WTC11 (cell line): ENCODE results near the gene ALDH16A1.

Experiments used
- SP1 ChIP-seq: sonication (generic); formaldehyde crosslinking; conservative IDR thresholded peaks from 2 replicates; pipeline ENCODE4 v1.8.1; 2022; ENCODE audit warnings: missing genetic modification reagents
- TF ChIP-seq, protein P1 (sequence below): fragments of 200-600 bp; IDR thresholded peaks from 2 replicates; pipeline ENCODE4 v1.8.0; 2022; ENCODE audit warnings: antibody characterized with exemption
- TF ChIP-seq, protein P2 (sequence below): sonication (generic); formaldehyde crosslinking; IDR thresholded peaks from 2 replicates; pipeline ENCODE4 v1.8.0; 2022; ENCODE audit warnings: mild to moderate bottlenecking, missing genetic modification reagents

DNA sequence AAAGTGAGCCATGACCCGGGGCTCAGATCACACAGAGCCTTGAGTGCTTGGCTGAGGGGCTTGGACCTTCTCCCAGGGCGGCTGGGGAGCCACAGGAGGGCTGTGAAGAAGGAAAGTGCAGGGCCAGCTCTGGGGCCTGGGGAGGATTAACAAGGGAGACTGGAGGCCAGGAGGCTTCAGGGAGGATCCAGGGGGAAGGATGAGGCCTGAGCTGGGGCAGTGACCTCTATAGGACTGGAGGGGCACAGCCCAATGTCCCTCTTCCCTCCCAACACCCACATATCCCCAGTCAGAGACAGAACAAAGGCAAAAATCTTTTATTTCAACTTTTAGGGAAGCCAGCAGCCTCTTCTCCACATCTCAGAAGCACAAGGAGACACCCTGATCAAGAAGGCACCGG, 7.0 kb upstream of the ALDH16A1 start:
- TF ChIP-seq, protein P1, sequence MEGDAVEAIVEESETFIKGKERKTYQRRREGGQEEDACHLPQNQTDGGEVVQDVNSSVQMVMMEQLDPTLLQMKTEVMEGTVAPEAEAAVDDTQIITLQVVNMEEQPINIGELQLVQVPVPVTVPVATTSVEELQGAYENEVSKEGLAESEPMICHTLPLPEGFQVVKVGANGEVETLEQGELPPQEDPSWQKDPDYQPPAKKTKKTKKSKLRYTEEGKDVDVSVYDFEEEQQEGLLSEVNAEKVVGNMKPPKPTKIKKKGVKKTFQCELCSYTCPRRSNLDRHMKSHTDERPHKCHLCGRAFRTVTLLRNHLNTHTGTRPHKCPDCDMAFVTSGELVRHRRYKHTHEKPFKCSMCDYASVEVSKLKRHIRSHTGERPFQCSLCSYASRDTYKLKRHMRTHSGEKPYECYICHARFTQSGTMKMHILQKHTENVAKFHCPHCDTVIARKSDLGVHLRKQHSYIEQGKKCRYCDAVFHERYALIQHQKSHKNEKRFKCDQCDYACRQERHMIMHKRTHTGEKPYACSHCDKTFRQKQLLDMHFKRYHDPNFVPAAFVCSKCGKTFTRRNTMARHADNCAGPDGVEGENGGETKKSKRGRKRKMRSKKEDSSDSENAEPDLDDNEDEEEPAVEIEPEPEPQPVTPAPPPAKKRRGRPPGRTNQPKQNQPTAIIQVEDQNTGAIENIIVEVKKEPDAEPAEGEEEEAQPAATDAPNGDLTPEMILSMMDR, result no peak
- TF ChIP-seq SP1 (CRISPR knock-in tag), result no peak
- TF ChIP-seq, protein P2, sequence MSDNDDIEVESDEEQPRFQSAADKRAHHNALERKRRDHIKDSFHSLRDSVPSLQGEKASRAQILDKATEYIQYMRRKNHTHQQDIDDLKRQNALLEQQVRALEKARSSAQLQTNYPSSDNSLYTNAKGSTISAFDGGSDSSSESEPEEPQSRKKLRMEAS (CRISPR knock-in tag), result no peak
